Measurements from ENCODE around the gene DDIT4L.
"Not testable (repeated sequence)": the region's sequence is repeated elsewhere in the genome, so short reads cannot be mapped to it uniquely, and the experiment has no call there.

Gene DDIT4L

GRCh38 chr4:100165809-100166208, 24.5 kb downstream of the DDIT4L start:
- no peak for DNase-seq

GRCh38 chr4:100164808-100165760, 25.2 kb downstream of the DDIT4L start:
- no peak for DNase-seq

GRCh38 chr4:100162027-100162685, 28.1 kb downstream of the DDIT4L start:
- DNase-seq, result no peak

GRCh38 chr4:100149190-100149589, 41.1 kb downstream of the DDIT4L start:
- no peak for DNase-seq

GRCh38 chr4:100147684-100148083, 42.6 kb downstream of the DDIT4L start:
- no peak for DNase-seq

GRCh38 chr4:100147198-100147597, 43.1 kb downstream of the DDIT4L start:
- no peak for DNase-seq

- no peak for DNase-seq
These were observed 43.5 kb downstream of the DDIT4L start for GRCh38 chr4:100146756-100147155.

- not testable (repeated sequence) for DNase-seq
These were observed 52.9 kb downstream of the DDIT4L start for GRCh38 chr4:100137320-100137719.

All from stimulated activated CD4-positive, alpha-beta T cell treated with anti-CD3 and anti-CD28 coated beads, Interleukin-4, amount 100 ng/mL, for 1 hour (primary cell).